ENCODE results near the gene HMSD. TPM values are rescaled to one million over a fixed set of nuclear protein-coding genes. Genes with fewer than 3 reads are reported as not detected.
"Not testable (repeated sequence)": the region's sequence is repeated elsewhere in the genome, so short reads cannot be mapped to it uniquely, and the experiment has no call there.

Gene HMSD
- total RNA-seq, 1 donor from 2014 or later, result 0.29 TPM

- DNase-seq (ENCODE audit: low read depth), result no peak
- TF ChIP-seq CTCF (conservative IDR thresholded peaks at IDR 0.05; ENCODE audit: low read depth, low read length), result no peak
- no peak overlapping the region for H3K4me3 ChIP-seq (ENCODE audit: low read depth, low read length)
Measured at GRCh38 chr18:63908858-63909257, 40.2 kb upstream of the HMSD start.

GRCh38 chr18:63909870-63910269 is 39.2 kb upstream of the HMSD start:
- TF ChIP-seq CTCF (conservative IDR thresholded peaks at IDR 0.05; ENCODE audit: low read depth, low read length), result no peak
- no peak overlapping the region for H3K4me3 ChIP-seq (ENCODE audit: low read depth, low read length)
- no peak for DNase-seq (ENCODE audit: low read depth)

GRCh38 chr18:63917817-63918216 is 31.3 kb upstream of the HMSD start:
- H3K4me3 ChIP-seq (ENCODE audit: low read depth, low read length), result no peak overlapping the region
- TF ChIP-seq CTCF (conservative IDR thresholded peaks at IDR 0.05; ENCODE audit: low read depth, low read length), result no peak
- no peak for DNase-seq (ENCODE audit: low read depth)

GRCh38 chr18:63922049-63922448 is 27.1 kb upstream of the HMSD start:
- DNase-seq (ENCODE audit: low read depth), result no peak
- no peak overlapping the region for H3K4me3 ChIP-seq (ENCODE audit: low read depth, low read length)
- TF ChIP-seq CTCF (conservative IDR thresholded peaks at IDR 0.05; ENCODE audit: low read depth, low read length), result no peak

- TF ChIP-seq CTCF (conservative IDR thresholded peaks at IDR 0.05; ENCODE audit: low read depth, low read length), result no peak
- no peak overlapping the region for H3K4me3 ChIP-seq (ENCODE audit: low read depth, low read length)
- no peak for DNase-seq (ENCODE audit: low read depth)
Measured at GRCh38 chr18:63924551-63924950, 24.6 kb upstream of the HMSD start.

- no peak for DNase-seq (ENCODE audit: low read depth)
- no peak for TF ChIP-seq CTCF (conservative IDR thresholded peaks at IDR 0.05; ENCODE audit: low read depth, low read length)
- H3K4me3 ChIP-seq (ENCODE audit: low read depth, low read length), result no peak overlapping the region
Measured at GRCh38 chr18:63928331-63928730, 20.8 kb upstream of the HMSD start.

- H3K4me3 ChIP-seq (ENCODE audit: low read depth, low read length); DNase-seq (ENCODE audit: low read depth): not testable (repeated sequence)
Measured at GRCh38 chr18:63929369-63929768, 19.7 kb upstream of the HMSD start.

All from epithelial cell of proximal tubule (primary cell).